Mesenchymal stem cell (in vitro differentiated cells and primary cell): Measurements from ENCODE around the gene GPR3.

ENCODE experiments used
- DNase-seq: peaks from one replicate; pipeline ENCODE4 v3.0.0-alpha.2; 2013
- H2AFZ ChIP-seq: one replicate; pipeline ENCODE4 v1.6.1; 2013; ENCODE audit warnings: low read depth, mild to moderate bottlenecking, control low read depth, inconsistent platforms, low read length, moderate library complexity
- H2AK5ac ChIP-seq: 2 replicates; pipeline ENCODE4 v1.6.1; 2013; ENCODE audit warnings: low read length, moderate library complexity, mild to moderate bottlenecking, inconsistent platforms; ENCODE audit not compliant: severe bottlenecking
- H2BK120ac ChIP-seq: one replicate; pipeline ENCODE4 v1.6.1; 2013; ENCODE audit warnings: low read depth, mild to moderate bottlenecking, inconsistent platforms, low read length, moderate library complexity
- H2BK12ac ChIP-seq, 2 experiments: one replicate each; pipeline ENCODE4 v1.6.1; 2013; ENCODE audit warnings: inconsistent platforms in 2 of 2, low read length in 2 of 2, mild to moderate bottlenecking in 2 of 2, moderate library complexity in 2 of 2, control low read depth in 1 of 2
- H2BK15ac ChIP-seq: one replicate; pipeline ENCODE4 v1.6.1; 2013; ENCODE audit warnings: mild to moderate bottlenecking, low read depth, inconsistent platforms; ENCODE audit not compliant: poor library complexity, severe bottlenecking
- H2BK5ac ChIP-seq: 2 replicates; pipeline ENCODE4 v1.6.1; 2013; ENCODE audit warnings: low read depth, mild to moderate bottlenecking, low read length, control low read depth, inconsistent platforms; ENCODE audit not compliant: poor library complexity, severe bottlenecking
- H3K14ac ChIP-seq, 2 experiments: one replicate each; pipeline ENCODE4 v1.6.1; 2013; ENCODE audit warnings: inconsistent platforms in 2 of 2, low read length in 2 of 2, control low read depth in 1 of 2, mild to moderate bottlenecking in 1 of 2, moderate library complexity in 1 of 2
- H3K18ac ChIP-seq, 2 experiments: one replicate each; pipeline ENCODE4 v1.6.1; 2013; ENCODE audit warnings: inconsistent platforms in 2 of 2, low read length in 2 of 2, control low read depth in 1 of 2, low read depth in 1 of 2, mild to moderate bottlenecking in 1 of 2
- H3K23ac ChIP-seq, 2 experiments: one replicate each; pipeline ENCODE4 v1.6.1; 2013; ENCODE audit warnings: inconsistent platforms in 2 of 2, low read length in 2 of 2, mild to moderate bottlenecking in 2 of 2, moderate library complexity in 2 of 2, control low read depth in 1 of 2
- H3K27ac ChIP-seq: 2 replicates; pipeline ENCODE4 v1.5.1; 2013; ENCODE audit warnings: mild to moderate bottlenecking, moderate library complexity, low read length, control low read depth, inconsistent platforms; ENCODE audit not compliant: poor library complexity, severe bottlenecking
- H3K27me3 ChIP-seq, 2 experiments: 2 replicates each; pipeline versions ENCODE4 v1.6.1 to v1.7.0; 2013; ENCODE audit warnings: low read length in 2 of 2, mild to moderate bottlenecking in 2 of 2, moderate library complexity in 2 of 2, control low read depth in 1 of 2, inconsistent platforms in 1 of 2; ENCODE audit not compliant: control insufficient read depth in 1 of 2, insufficient read depth in 1 of 2
- H3K36me3 ChIP-seq, 2 experiments: 2 replicates each; pipeline versions ENCODE4 v1.6.1 to v1.7.0; 2013; ENCODE audit warnings: low read length in 2 of 2, control low read depth in 1 of 2, inconsistent platforms in 1 of 2, low read depth in 1 of 2, mild to moderate bottlenecking in 1 of 2; ENCODE audit not compliant: insufficient read depth in 2 of 2, control insufficient read depth in 1 of 2
- H3K4ac ChIP-seq, 2 experiments: one replicate each; pipeline ENCODE4 v1.6.1; 2013; ENCODE audit warnings: inconsistent platforms in 2 of 2, low read length in 2 of 2, mild to moderate bottlenecking in 2 of 2, moderate library complexity in 2 of 2, control low read depth in 1 of 2, low read depth in 1 of 2
- H3K4me1 ChIP-seq: 2 replicates; pipeline ENCODE4 v1.6.1; 2013; ENCODE audit warnings: low read depth, low read length, control low read depth; ENCODE audit not compliant: control insufficient read depth, insufficient read depth
- H3K4me2 ChIP-seq: 2 replicates; pipeline ENCODE4 v1.6.1; 2013; ENCODE audit warnings: low read length, mild to moderate bottlenecking, inconsistent platforms; ENCODE audit not compliant: poor library complexity, severe bottlenecking
- H3K4me3 ChIP-seq, 2 experiments: 2 replicates each; pipeline versions ENCODE4 v1.5.1 to v1.7.0; 2013; ENCODE audit warnings: low read length in 2 of 2, mild to moderate bottlenecking in 2 of 2, control low read depth in 1 of 2, low read depth in 1 of 2; ENCODE audit not compliant: insufficient read depth in 1 of 2
- H3K79me1 ChIP-seq: replicated peaks from 2 replicates; pipeline ENCODE4 v1.6.1; 2013; ENCODE audit warnings: mild to moderate bottlenecking, control low read depth, low read length, inconsistent platforms; ENCODE audit not compliant: poor library complexity, severe bottlenecking
- H3K9ac ChIP-seq: 2 replicates; pipeline ENCODE4 v1.7.0; 2013; ENCODE audit warnings: mild to moderate bottlenecking, low read length, moderate library complexity
- H3K9me3 ChIP-seq: 2 replicates; pipeline ENCODE4 v1.7.0; 2013; ENCODE audit warnings: mild to moderate bottlenecking, low read length; ENCODE audit not compliant: control insufficient read depth
- H4K8ac ChIP-seq: one replicate; pipeline ENCODE4 v1.6.1; 2013; ENCODE audit warnings: inconsistent platforms, mild to moderate bottlenecking, low read length, moderate library complexity
- H4K91ac ChIP-seq: one replicate; pipeline ENCODE4 v1.6.1; 2013; ENCODE audit warnings: mild to moderate bottlenecking, low read length, inconsistent platforms
- WGBS: methylation state at CpG from one replicate; pipeline ENCODE4 v1.1.7; 2013; ENCODE audit warnings: mixed read lengths; 5-methylcytosine and 5-hydroxymethylcytosine counted together

The GPR3 gene

DNA sequence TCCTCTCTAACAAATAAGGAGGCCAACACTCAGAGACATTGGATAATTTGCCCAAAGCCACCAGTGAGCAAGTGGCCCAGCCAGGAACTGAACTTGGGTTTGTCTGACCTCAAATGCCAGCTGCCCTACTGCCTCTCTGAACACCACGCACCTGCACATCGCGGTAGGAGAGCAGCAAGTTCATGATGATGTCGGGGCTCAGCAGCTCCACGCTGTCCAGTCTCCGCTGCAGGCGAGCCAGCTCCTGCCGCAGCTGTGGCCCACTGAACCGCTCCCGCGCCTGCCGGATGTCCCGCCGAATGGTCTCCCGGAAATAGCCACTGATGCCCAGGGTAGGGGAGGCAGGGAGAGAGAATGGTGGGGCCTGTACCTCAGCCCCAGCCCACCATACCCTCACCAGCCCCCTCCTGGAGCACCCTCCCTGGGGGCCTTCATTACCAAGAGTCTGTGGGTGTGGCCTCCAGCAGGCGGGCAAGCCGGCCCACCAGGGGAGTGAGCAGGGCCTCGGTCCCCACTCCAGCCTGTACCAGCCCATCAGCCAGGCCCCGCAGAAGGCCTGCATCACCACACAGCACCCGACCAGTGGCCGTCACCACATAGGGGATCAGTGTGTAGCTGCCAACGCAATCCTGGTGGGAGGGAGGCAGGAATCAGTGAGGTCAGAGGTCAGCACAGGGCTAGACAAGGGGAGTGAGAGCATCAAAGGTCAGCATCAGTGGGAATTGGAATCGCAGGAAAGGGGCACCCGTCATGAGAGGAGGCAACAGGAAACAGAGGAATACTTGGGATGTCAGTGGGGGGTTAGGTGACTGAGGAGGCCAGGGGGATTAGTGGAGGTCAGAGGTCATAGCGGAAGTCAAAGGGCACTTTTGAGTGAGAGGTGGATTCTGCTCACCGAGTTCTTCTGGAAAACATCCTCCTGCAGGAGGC is 28.4 kb upstream of the GPR3 start:
- H3K14ac ChIP-seq, result no peak overlapping the region
- peaks cover 11% of the 10 kb centered on the region for H3K79me1 ChIP-seq
- H3K18ac ChIP-seq, result no peak overlapping the region
- H3K9me3 ChIP-seq, result no peaks in the 10 kb centered on the region
- no peak overlapping the region for H2BK120ac ChIP-seq
- H2BK5ac ChIP-seq, result no peak overlapping the region
- WGBS, result 72% methylated on average over 18 of the region's 26 CpGs
- no peak overlapping the region for H2AFZ ChIP-seq
- H3K27me3 ChIP-seq, result no peaks in the 10 kb centered on the region
- peak overlapping the region in 1 of 2 experiments; percentile 73 for H2BK12ac ChIP-seq
- no peak overlapping the region for H3K4me3 ChIP-seq
- no peak for DNase-seq
- H3K4me2 ChIP-seq, result no peak overlapping the region
- no peak overlapping the region for H3K4ac ChIP-seq
- H3K9ac ChIP-seq, result no peak overlapping the region
- H3K36me3 ChIP-seq, result peaks cover 51 to 55% of the 10 kb centered on the region in 2 experiments
- peaks cover 19% of the 10 kb centered on the region for H3K4me1 ChIP-seq
- peak overlapping the region; percentile 38 for H2BK15ac ChIP-seq
- H3K27ac ChIP-seq, result no peak overlapping the region
- no peak overlapping the region for H2AK5ac ChIP-seq
- no peak overlapping the region for H4K8ac ChIP-seq
- H4K91ac ChIP-seq, result peak overlapping the region; percentile 48
- H3K23ac ChIP-seq, result no peak overlapping the region

- H3K4me3 ChIP-seq, result peak overlapping the region in 1 of 2 experiments; percentile 71
- no peak for DNase-seq
- peaks cover 19% of the 10 kb centered on the region for H3K4me1 ChIP-seq
- peak overlapping the region; percentile 44 to 61 for H3K18ac ChIP-seq
- H3K36me3 ChIP-seq, result peaks cover 43 to 47% of the 10 kb centered on the region in 2 experiments
- H2BK120ac ChIP-seq, result no peak overlapping the region
- no peaks in the 10 kb centered on the region for H3K9me3 ChIP-seq
- peak overlapping the region; percentile 95 for H3K9ac ChIP-seq
- no peaks in the 10 kb centered on the region for H3K27me3 ChIP-seq
- peak overlapping the region in 1 of 2 experiments; percentile 14 for H3K14ac ChIP-seq
- H3K4ac ChIP-seq, result peak overlapping the region; percentile 65 to 77
- H3K79me1 ChIP-seq, result peaks cover 11% of the 10 kb centered on the region
- H3K23ac ChIP-seq, result no peak overlapping the region
- H3K4me2 ChIP-seq, result peak overlapping the region; percentile 51
- H2BK12ac ChIP-seq, result peak overlapping the region; percentile 69 to 73
- no peak overlapping the region for H2AK5ac ChIP-seq
- no peak overlapping the region for H2BK15ac ChIP-seq
- no peak overlapping the region for H2AFZ ChIP-seq
- H3K27ac ChIP-seq, result peak overlapping the region; percentile 68
- peak overlapping the region; percentile 48 for H4K91ac ChIP-seq
- WGBS, result 78% methylated on average over 11 of the region's 11 CpGs
- peak overlapping the region; percentile 92 for H4K8ac ChIP-seq
- H2BK5ac ChIP-seq, result no peak overlapping the region
Measured at GRCh38 chr1:27364696-27365371, 27.6 kb upstream of the GPR3 start.

- peak overlapping the region in 1 of 2 experiments; percentile 69 for H2BK12ac ChIP-seq
- peak overlapping the region; percentile 96 for H2BK15ac ChIP-seq
- H4K91ac ChIP-seq, result peak overlapping the region; percentile 48
- peak; percentile 93 for DNase-seq
- peak overlapping the region; percentile 77 to 84 for H3K4ac ChIP-seq
- H3K18ac ChIP-seq, result peak overlapping the region; percentile 61 to 86
- H3K27ac ChIP-seq, result peak overlapping the region; percentile 94
- H3K27me3 ChIP-seq, result no peaks in the 10 kb centered on the region
- no peak overlapping the region for H3K23ac ChIP-seq
- H3K9ac ChIP-seq, result peak overlapping the region; percentile 95
- H3K4me3 ChIP-seq, result peak overlapping the region; percentile 71 to 75
- H3K36me3 ChIP-seq, result peaks cover 40 to 42% of the 10 kb centered on the region in 2 experiments
- H3K79me1 ChIP-seq, result peaks cover 11% of the 10 kb centered on the region
- no peaks in the 10 kb centered on the region for H3K9me3 ChIP-seq
- 4% methylated on average over 40 of the region's 40 CpGs for WGBS
- peak overlapping the region; percentile 79 for H3K4me2 ChIP-seq
- no peak overlapping the region for H2AFZ ChIP-seq
- H2BK120ac ChIP-seq, result peak overlapping the region; percentile 50
- peak overlapping the region; percentile 11 to 81 for H3K14ac ChIP-seq
- peak overlapping the region; percentile 59 for H2BK5ac ChIP-seq
- H4K8ac ChIP-seq, result peak overlapping the region; percentile 92
- H2AK5ac ChIP-seq, result no peak overlapping the region
- H3K4me1 ChIP-seq, result peaks cover 14% of the 10 kb centered on the region
Measured at GRCh38 chr1:27365372-27366112, 26.9 kb upstream of the GPR3 start.
